OCI-LY3 (cell line): ENCODE measurements around the gene PXK.
A peak's percentile ranks its signal among the peaks of the same experiment; 100 is the strongest.

ENCODE experiments used
- H2AFZ ChIP-seq: fragments of 200-600, 300-600 bp; shearing (Covaris generic); 2 replicates; pipeline ENCODE4 v1.6.0; 2014; ENCODE audit warnings: antibody characterized with exemption, low read depth, low read length
- H3K27ac ChIP-seq: fragments of 200-600, 300-600 bp; sonication (generic); 2 replicates; pipeline ENCODE4 v1.5.1; 2014; ENCODE audit warnings: mild to moderate bottlenecking, low read length, moderate library complexity, mixed read lengths
- H3K27me3 ChIP-seq: fragments of 200-600, 300-600 bp; sonication (generic); 2 replicates; pipeline ENCODE4 v1.6.1; 2014; ENCODE audit warnings: low read depth, low read length, mixed read lengths
- H3K36me3 ChIP-seq: fragments of 200-600, 300-600 bp; sonication (generic); replicated peaks from 2 replicates; pipeline ENCODE3; 2014; ENCODE audit warnings: low read depth, low read length, mixed read lengths
- H3K4me1 ChIP-seq: fragments of 300-600, 200-600 bp; sonication (generic); 2 replicates; pipeline ENCODE4 v1.6.1; 2014; ENCODE audit warnings: low read length, mixed read lengths
- H3K4me2 ChIP-seq: fragments of 200-600, 300-600 bp; sonication (generic); 2 replicates; pipeline ENCODE4 v1.6.1; 2014; ENCODE audit warnings: low read length, mixed read lengths
- H3K4me3 ChIP-seq: fragments of 300-600, 200-600 bp; sonication (generic); 2 replicates; pipeline ENCODE4 v1.5.1; 2014; ENCODE audit warnings: antibody characterized with exemption, mild to moderate bottlenecking, low read length, moderate library complexity
- H3K79me2 ChIP-seq: fragments of 300-600, 200-600 bp; shearing (Covaris generic); 2 replicates; pipeline ENCODE4 v1.6.1; 2014; ENCODE audit warnings: mild to moderate bottlenecking, low read length, mixed read lengths
- H3K9ac ChIP-seq: fragments of 300-600, 200-600 bp; shearing (Covaris generic); 2 replicates; pipeline ENCODE4 v1.6.0; 2014; ENCODE audit warnings: mild to moderate bottlenecking, low read length, moderate library complexity
- H3K9me3 ChIP-seq: fragments of 200-600, 300-600 bp; shearing (Covaris generic); 2 replicates; pipeline ENCODE4 v1.6.1; 2014; ENCODE audit warnings: low read length, mixed read lengths; ENCODE audit not compliant: insufficient read depth
- H4K20me1 ChIP-seq: fragments of 200-600, 300-600 bp; sonication (generic); 2 replicates; pipeline ENCODE4 v1.6.1; 2016; ENCODE audit warnings: low read length, mixed read lengths; ENCODE audit not compliant: insufficient read depth
- EZH2phosphoT487 ChIP-seq: fragments of 200-600 bp; shearing (Covaris generic); IDR thresholded peaks from 2 replicates; pipeline ENCODE4 v1.6.1; 2018; ENCODE audit warnings: antibody characterized with exemption, mixed run types, low read depth
- TF ChIP-seq, protein P1 (sequence below): fragments of 200-600, 300-600 bp; sonication (generic); IDR thresholded peaks from 2 replicates; pipeline ENCODE4 v1.5.1; 2014; ENCODE audit warnings: antibody characterized with exemption, low read length, low read depth

PXK gene

DNA sequence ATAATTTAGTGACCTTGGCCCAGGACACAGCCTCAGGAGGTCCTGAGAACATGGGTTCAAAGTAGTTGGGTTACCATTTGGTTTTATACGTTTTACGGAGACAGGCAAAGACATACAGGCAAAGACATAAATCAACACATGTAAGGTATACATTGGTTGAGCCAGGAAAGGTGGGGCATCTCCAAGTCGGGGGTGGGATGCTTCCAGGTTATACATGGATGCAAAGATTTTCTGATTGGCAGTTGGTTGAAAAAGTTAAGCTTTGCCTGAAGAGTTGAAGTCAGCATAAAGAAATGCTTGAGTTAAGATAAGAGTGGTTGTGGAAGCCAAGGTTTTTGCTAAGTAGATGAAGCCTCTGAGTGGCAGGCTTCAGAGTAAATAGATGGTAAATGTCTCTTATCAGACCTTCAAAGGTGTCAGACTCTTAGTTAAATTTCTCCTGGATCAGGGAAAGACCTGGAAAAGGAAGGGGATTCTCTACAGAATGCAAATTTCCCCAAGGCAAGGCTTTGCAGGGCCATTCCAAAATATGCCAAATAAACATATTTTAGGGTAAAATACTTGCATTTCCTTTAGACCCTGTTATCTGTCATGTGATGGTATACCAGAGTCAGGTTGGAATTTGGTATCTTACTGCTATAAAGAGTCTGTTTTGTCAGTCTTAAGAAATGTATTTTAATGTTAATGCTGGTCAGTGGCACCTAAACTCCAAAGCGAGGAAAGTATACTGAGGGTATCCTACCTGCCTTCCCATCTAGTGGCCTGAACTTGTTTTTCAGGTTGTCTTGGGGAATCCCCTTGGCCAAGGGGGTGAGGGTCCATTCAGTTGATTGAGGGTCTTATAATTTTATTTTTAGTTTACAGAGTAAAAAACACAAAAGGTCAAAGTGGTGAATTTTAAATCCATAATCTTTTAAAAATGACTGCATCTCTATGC, 109.1 kb downstream of the PXK start:
- H3K4me2 ChIP-seq = no peak overlapping the region
- H3K9ac ChIP-seq = no peak overlapping the region
- no peaks in the 10 kb centered on the region for H3K4me1 ChIP-seq
- H3K27ac ChIP-seq = no peak overlapping the region
- H3K27me3 ChIP-seq = peaks cover 8% of the 10 kb centered on the region; the same call in 1 of the 2 replicates
- TF ChIP-seq, protein P1, sequence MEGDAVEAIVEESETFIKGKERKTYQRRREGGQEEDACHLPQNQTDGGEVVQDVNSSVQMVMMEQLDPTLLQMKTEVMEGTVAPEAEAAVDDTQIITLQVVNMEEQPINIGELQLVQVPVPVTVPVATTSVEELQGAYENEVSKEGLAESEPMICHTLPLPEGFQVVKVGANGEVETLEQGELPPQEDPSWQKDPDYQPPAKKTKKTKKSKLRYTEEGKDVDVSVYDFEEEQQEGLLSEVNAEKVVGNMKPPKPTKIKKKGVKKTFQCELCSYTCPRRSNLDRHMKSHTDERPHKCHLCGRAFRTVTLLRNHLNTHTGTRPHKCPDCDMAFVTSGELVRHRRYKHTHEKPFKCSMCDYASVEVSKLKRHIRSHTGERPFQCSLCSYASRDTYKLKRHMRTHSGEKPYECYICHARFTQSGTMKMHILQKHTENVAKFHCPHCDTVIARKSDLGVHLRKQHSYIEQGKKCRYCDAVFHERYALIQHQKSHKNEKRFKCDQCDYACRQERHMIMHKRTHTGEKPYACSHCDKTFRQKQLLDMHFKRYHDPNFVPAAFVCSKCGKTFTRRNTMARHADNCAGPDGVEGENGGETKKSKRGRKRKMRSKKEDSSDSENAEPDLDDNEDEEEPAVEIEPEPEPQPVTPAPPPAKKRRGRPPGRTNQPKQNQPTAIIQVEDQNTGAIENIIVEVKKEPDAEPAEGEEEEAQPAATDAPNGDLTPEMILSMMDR = no peak
- no peak for TF ChIP-seq EZH2phosphoT487
- no peaks in the 10 kb centered on the region for H3K36me3 ChIP-seq
- no peaks in the 10 kb centered on the region for H3K9me3 ChIP-seq
- H3K79me2 ChIP-seq = no peaks in the 10 kb centered on the region
- H4K20me1 ChIP-seq = no peaks in the 10 kb centered on the region
- no peak overlapping the region for H3K4me3 ChIP-seq
- H2AFZ ChIP-seq = no peak overlapping the region

DNA sequence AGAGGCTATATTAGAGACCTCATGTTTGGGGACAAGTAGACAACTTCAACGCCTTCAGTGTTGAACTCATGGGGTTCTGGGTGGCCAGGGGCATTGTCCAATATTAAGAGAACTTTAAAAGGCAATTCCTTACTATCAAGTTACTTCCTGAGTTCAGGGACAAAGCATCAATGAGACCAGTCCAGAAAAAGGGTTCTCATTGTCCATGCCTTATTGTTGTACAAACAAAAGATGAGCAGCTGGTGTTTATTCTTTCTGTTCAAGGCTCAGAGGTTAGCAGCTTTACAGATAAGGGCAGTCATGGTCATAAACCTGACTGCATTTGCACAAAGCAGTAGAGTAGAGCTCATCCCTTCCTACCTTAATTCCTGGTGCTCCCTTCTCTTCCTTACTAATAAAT, 119.5 kb downstream of the PXK start:
- Histone ChIP-seq H3K36me3 (no peaks in the 10 kb centered on the region), H3K27me3 (no peaks in the 10 kb centered on the region), H2AFZ (no peak overlapping the region), H3K4me2 (no peak overlapping the region), H3K9ac (no peak overlapping the region), H3K27ac (no peak overlapping the region), H3K4me1 (no peaks in the 10 kb centered on the region), H3K79me2 (no peaks in the 10 kb centered on the region), H3K4me3 (no peak overlapping the region), H3K9me3 (peaks cover 9% of the 10 kb centered on the region; the same call in 1 of the 2 replicates), H4K20me1 (no peaks in the 10 kb centered on the region)
- no peak for TF ChIP-seq EZH2phosphoT487
- TF ChIP-seq, protein P1 = no peak

DNA sequence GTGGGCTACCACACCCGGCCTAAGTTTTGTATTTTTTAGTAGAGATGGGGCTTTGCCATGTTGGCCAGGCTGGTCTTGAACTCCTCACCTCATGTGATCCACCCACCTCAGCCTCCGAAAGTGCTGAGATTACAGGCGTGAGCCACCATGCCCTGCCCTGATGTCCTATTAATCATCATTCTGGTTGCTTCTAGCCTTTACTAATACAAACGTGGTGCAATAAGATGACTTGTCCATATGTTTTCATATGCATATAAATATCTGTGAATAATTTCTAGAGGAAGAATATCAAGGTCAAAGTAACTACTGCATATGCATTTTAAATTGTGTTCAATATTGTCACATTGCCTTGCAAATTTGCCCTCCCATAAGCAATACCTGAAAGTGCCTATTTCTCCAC, 126.5 kb downstream of the PXK start:
- H3K36me3 ChIP-seq = no peaks in the 10 kb centered on the region
- peaks cover 9% of the 10 kb centered on the region for H3K4me1 ChIP-seq
- H2AFZ ChIP-seq = no peak overlapping the region
- H3K27me3 ChIP-seq = no peaks in the 10 kb centered on the region
- no peaks in the 10 kb centered on the region for H4K20me1 ChIP-seq
- no peak overlapping the region for H3K27ac ChIP-seq
- H3K4me3 ChIP-seq = no peak overlapping the region
- peaks cover 9% of the 10 kb centered on the region; the same call in 1 of the 2 replicates for H3K9me3 ChIP-seq
- no peak overlapping the region for H3K9ac ChIP-seq
- no peaks in the 10 kb centered on the region for H3K79me2 ChIP-seq
- no peak overlapping the region for H3K4me2 ChIP-seq
- TF ChIP-seq EZH2phosphoT487 = no peak
- TF ChIP-seq, protein P1 = no peak

DNA sequence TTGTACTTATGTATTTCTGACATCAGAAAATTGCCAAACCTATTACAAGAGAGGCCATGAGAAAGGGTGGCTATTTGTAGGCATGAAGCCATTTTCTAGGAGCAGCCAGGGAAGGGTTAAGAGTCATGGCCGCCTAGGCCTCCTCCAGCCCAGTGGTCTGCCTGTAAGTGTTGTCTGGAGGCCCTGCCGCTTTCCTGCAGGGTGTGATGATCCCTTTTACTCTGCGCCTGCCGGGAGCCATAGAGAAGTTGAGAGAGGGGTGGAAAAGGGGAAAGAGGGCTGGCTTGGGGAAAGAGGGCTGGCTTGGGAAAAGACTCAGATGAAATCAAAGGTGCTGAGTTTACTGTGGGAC, 130.1 kb downstream of the PXK start:
- Histone ChIP-seq H3K27ac (no peak overlapping the region), H3K9me3 (no peaks in the 10 kb centered on the region), H3K4me2 (no peak overlapping the region; the same call in 1 of the 2 replicates), H3K9ac (no peak overlapping the region), H4K20me1 (no peaks in the 10 kb centered on the region), H3K79me2 (no peaks in the 10 kb centered on the region), H3K36me3 (no peaks in the 10 kb centered on the region), H3K27me3 (no peaks in the 10 kb centered on the region), H3K4me1 (peaks cover 14% of the 10 kb centered on the region), H2AFZ (peak overlapping the region; percentile 92), H3K4me3 (no peak overlapping the region)
- no peak for TF ChIP-seq EZH2phosphoT487
